GM12878 (cell line): Measurements from ENCODE around the gene SLC15A1. TPM values are rescaled to one million over a fixed set of nuclear protein-coding genes. Genes with fewer than 3 reads are reported as not detected.

Experiments
- BRCA1 ChIP-seq: IDR thresholded peaks from 2 replicates; pipeline ENCODE4 v1.6.1; 2011; ENCODE audit warnings: low read depth, low read length, improper control_type of control experiment
- GATAD2B ChIP-seq: fragments of 450-650 bp; conservative IDR thresholded peaks from 2 replicates; pipeline ENCODE4 v1.6.1; 2017; ENCODE audit warnings: low read depth, mild to moderate bottlenecking, moderate library complexity
- MYB ChIP-seq: fragments of 150-350 bp; IDR thresholded peaks from 2 replicates; pipeline ENCODE4 v1.6.1; 2014; ENCODE audit warnings: mild to moderate bottlenecking, low read depth, low read length, borderline replicate concordance
- NBN ChIP-seq: fragments of 450-650 bp; IDR thresholded peaks from 2 replicates; pipeline ENCODE4 v1.6.1; 2016
- NFXL1 ChIP-seq: fragments of 450-650 bp; IDR thresholded peaks from 2 replicates; pipeline ENCODE4 v1.6.1; 2017; ENCODE audit warnings: antibody characterized with exemption, mild to moderate bottlenecking, borderline replicate concordance
- NR2C1 ChIP-seq: fragments of 450-650 bp; IDR thresholded peaks from 2 replicates; pipeline ENCODE4 v1.6.1; 2017; ENCODE audit warnings: antibody characterized with exemption, mild to moderate bottlenecking, moderate library complexity
- PAX5 ChIP-seq: IDR thresholded peaks from 2 replicates; pipeline ENCODE4 v1.6.1; 2011; ENCODE audit warnings: low read depth, low read length, borderline replicate concordance
- POLR2A ChIP-seq: IDR thresholded peaks from 2 replicates; pipeline ENCODE4 v1.6.1; 2011; ENCODE audit warnings: low read depth, mild to moderate bottlenecking, low read length
- ZBTB40 ChIP-seq: fragments of 450-650 bp; IDR thresholded peaks from 2 replicates; pipeline ENCODE4 v1.6.1; 2016; ENCODE audit warnings: mild to moderate bottlenecking, moderate library complexity, borderline replicate concordance
- polyA plus RNA-seq, 11 experiments: library from polyadenylated mRNA; depleted of rRNA in 4 of 11; unstranded in 6 of 11; stranded (reverse) in 5 of 11; fragments of >200 nt; fragmentation: Nextera tagmentation in 4 of 11; fragmentation: Illumina TruSeq in 1 of 11; extraction: Ambion mirVana in 4 of 11; extraction: Trizol in 1 of 11; gene quantifications; 1 replicate in 1 of 11; 2 replicates in 10 of 11; pipeline versions ENCODE4 v1.2.1 to v1.2.3, GENCODE V29; 2011 to 2016; ENCODE audit warnings: inconsistent platforms in 2 of 11, missing spikeins in 2 of 11, low read depth in 1 of 11
- total RNA-seq, 4 experiments: library from RNA; depleted of rRNA in 3 of 4; stranded (reverse); fragments of >200 nt in 3 of 4; fragmentation: Illumina TruSeq in 1 of 4; extraction: Trizol in 1 of 4; gene quantifications; 2 replicates each; pipeline versions ENCODE4 v1.2.1 to v1.2.3, GENCODE V29; 2013 to 2021
- TF ChIP-seq, protein P1 (sequence below), 3 experiments: IDR thresholded peaks in 2 of 3; conservative IDR thresholded peaks in 1 of 3; 2 replicates each; pipeline ENCODE4 v1.5.1; 2011; ENCODE audit warnings: low read depth in 3 of 3, low read length in 3 of 3, mild to moderate bottlenecking in 3 of 3, control low read depth in 2 of 3, moderate library complexity in 2 of 3, inconsistent platforms in 1 of 3, mixed read lengths in 1 of 3; ENCODE audit not compliant: control insufficient read depth in 2 of 3, insufficient read depth in 1 of 3; ENCODE audit errors: extremely low read depth in 1 of 3

SLC15A1 gene
- total and polyA plus RNA-seq, 10 of the 15 experiments (the other 5 are each of a cell fraction or from before 2014, with no cell fraction given) = not detected

- TF ChIP-seq ZBTB40 (no peak), POLR2A (no peak), BRCA1 (no peak), GATAD2B (no peak), NBN (no peak), NFXL1 (no peak), NR2C1 (no peak), MYB (no peak), PAX5 (no peak)
- TF ChIP-seq, protein P1, sequence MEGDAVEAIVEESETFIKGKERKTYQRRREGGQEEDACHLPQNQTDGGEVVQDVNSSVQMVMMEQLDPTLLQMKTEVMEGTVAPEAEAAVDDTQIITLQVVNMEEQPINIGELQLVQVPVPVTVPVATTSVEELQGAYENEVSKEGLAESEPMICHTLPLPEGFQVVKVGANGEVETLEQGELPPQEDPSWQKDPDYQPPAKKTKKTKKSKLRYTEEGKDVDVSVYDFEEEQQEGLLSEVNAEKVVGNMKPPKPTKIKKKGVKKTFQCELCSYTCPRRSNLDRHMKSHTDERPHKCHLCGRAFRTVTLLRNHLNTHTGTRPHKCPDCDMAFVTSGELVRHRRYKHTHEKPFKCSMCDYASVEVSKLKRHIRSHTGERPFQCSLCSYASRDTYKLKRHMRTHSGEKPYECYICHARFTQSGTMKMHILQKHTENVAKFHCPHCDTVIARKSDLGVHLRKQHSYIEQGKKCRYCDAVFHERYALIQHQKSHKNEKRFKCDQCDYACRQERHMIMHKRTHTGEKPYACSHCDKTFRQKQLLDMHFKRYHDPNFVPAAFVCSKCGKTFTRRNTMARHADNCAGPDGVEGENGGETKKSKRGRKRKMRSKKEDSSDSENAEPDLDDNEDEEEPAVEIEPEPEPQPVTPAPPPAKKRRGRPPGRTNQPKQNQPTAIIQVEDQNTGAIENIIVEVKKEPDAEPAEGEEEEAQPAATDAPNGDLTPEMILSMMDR (IDR thresholded peaks at IDR 0.05 in 2 of 3, conservative IDR thresholded peaks at IDR 0.05 in 1 of 3; ENCODE audit: control insufficient read depth in 2 of 3, extremely low read depth in 1 of 3, insufficient read depth in 1 of 3, low read depth in 3 of 3, low read length in 3 of 3) = no peak
Observed at GRCh38 chr13:98730441-98730840, 22.0 kb downstream of the SLC15A1 start (continued).
